ENCODE data around the gene SPINT1. TPM values are rescaled to one million over a fixed set of nuclear protein-coding genes. Genes with fewer than 3 reads are reported as not detected.

SPINT1 gene
- total RNA-seq, 2 donors from 2014 or later = 280 to 330 TPM

DNA sequence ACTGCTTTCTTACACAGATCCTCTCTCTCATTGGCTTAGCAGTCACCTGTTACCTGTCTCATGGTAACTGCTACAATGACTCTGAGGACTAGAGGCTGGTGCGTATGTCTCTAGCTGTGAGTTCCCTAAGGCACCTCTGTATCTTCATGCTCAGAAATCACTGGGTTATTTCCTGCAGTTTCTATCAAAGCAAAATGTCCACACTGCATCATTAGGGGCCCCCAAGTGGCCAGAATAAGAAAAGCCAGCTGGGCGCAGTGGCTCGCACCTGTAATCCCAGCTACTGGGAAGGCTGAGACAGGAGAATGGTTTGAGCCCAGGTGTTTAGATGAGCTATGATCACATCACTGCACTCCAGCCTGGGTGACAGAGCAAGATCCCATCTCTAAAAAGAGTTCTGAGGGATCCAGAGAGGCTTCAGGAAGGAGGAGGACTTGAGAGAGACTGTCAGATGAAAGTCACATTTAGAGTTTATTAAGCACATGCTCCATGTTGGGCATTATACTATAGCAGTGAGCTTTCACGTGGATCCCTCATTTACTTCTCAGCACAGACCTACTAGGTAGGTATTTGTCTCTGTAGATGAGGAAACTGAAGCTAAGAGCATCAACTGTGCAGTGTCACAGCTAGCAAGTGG lies 48.1 kb downstream of the SPINT1 start:
- peak overlapping the region in 1 of 2 donors; percentile 22 for H3K9ac ChIP-seq (ENCODE audit: low read depth in 2 of 2, low read length in 2 of 2)
- peak; percentile 76 for DNase-seq
- H3K27ac ChIP-seq = peak overlapping the region; percentile 1
- H3K36me3 ChIP-seq = no peaks in the 10 kb centered on the region
- no peaks in the 10 kb centered on the region for H3K27me3 ChIP-seq
- no peaks in the 10 kb centered on the region for H3K9me3 ChIP-seq
- H3K4me3 ChIP-seq = no peak overlapping the region
- H3K4me1 ChIP-seq = peaks cover 9% of the 10 kb centered on the region
- intact Hi-C loops (cut with DNase I) = loop anchor here (5.0 to 10.0 kb wide), 3 partner anchors 35 to 197 kb away; partner anchors contain the start of gene RAD51
- TF ChIP-seq, protein P1, sequence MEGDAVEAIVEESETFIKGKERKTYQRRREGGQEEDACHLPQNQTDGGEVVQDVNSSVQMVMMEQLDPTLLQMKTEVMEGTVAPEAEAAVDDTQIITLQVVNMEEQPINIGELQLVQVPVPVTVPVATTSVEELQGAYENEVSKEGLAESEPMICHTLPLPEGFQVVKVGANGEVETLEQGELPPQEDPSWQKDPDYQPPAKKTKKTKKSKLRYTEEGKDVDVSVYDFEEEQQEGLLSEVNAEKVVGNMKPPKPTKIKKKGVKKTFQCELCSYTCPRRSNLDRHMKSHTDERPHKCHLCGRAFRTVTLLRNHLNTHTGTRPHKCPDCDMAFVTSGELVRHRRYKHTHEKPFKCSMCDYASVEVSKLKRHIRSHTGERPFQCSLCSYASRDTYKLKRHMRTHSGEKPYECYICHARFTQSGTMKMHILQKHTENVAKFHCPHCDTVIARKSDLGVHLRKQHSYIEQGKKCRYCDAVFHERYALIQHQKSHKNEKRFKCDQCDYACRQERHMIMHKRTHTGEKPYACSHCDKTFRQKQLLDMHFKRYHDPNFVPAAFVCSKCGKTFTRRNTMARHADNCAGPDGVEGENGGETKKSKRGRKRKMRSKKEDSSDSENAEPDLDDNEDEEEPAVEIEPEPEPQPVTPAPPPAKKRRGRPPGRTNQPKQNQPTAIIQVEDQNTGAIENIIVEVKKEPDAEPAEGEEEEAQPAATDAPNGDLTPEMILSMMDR (IDR thresholded peaks at IDR 0.05) = peak; percentile 80

DNA sequence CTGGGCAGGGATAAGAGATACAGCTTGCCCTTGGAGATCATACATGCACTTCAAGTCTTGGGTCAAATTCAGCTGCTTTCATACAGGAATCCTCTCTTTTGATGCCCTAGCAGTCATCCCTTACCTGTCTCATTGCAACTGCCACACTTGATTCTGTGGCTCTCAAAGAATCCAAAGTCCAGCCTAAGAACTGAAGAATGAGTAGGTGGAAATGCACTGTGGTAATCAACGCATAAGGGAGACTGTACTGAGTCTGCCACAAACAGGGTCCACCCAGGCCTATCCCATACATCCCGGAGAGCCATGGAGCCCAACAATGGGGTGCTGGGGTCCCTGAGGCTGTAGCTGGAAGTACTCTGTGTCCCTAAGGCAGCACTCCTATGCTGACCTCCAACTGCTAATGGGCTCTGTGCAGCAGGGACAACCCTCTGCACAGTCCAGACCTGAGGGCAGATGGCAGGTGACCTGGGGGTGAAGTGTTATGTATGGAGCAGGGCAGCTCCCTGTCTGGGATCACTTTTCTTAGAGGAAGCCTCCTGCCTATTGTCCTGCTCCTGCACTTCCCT lies 48.7 kb downstream of the SPINT1 start:
- Histone ChIP-seq H3K4me3 (no peak overlapping the region), H3K27me3 (no peaks in the 10 kb centered on the region), H3K27ac (peak overlapping the region; percentile 1), H3K9me3 (no peaks in the 10 kb centered on the region), H3K4me1 (peaks cover 9% of the 10 kb centered on the region), H3K9ac (ENCODE audit: low read depth in 2 of 2, low read length in 2 of 2) (peak overlapping the region in 1 of 2 donors; percentile 22), H3K36me3 (no peaks in the 10 kb centered on the region)
- intact Hi-C loops (cut with DNase I) = loop anchor here (5.0 to 10.0 kb wide), 3 partner anchors 35 to 198 kb away; partner anchors contain the start of gene RAD51
- TF ChIP-seq, protein P1 (IDR thresholded peaks at IDR 0.05) = no peak
- no peak for DNase-seq

DNA sequence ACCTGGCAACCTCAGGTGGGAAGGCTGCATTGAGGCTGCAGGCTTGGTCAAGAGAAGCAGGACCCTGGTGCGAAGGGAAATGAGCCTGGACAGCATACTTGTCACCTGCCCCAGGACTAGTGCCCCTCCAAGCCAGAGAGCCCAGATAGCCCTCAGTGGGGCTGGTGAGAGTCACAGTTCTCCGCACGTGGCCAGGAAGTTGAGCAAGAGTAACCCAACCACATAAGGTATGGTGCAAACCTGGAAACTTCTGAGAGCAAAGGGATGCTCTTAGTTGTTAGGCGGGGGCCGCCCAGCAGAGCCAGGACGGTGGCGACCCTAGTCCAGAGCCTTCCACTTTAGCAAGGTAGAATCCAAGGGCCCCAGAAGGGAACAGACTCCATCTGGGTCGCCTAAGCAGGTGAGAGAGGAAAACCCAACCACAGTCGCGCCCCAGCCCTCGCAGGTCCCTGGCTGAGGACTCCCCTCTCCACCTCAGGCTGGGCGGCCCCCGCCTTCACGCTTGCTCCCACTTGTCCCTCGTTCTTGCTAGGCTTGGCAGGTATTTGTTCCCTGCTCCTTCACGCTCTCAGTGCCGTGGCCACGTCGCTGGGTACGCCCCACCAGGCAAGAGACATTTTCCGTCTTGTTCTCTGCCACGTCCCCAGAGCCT lies 49.3 kb downstream of the SPINT1 start:
- H3K4me1 ChIP-seq = peaks cover 9% of the 10 kb centered on the region
- H3K27me3 ChIP-seq = no peaks in the 10 kb centered on the region
- TF ChIP-seq, protein P1 (IDR thresholded peaks at IDR 0.05) = no peak
- H3K9ac ChIP-seq (ENCODE audit: low read depth in 2 of 2, low read length in 2 of 2) = peak overlapping the region in 1 of 2 donors; percentile 22
- no peaks in the 10 kb centered on the region for H3K9me3 ChIP-seq
- DNase-seq = no peak
- intact Hi-C loops (cut with DNase I) = loop anchor here (5.0 to 10.0 kb wide), 3 partner anchors 36 to 198 kb away; partner anchors contain the start of gene RAD51
- no peak overlapping the region for H3K27ac ChIP-seq
- no peaks in the 10 kb centered on the region for H3K36me3 ChIP-seq
- H3K4me3 ChIP-seq = no peak overlapping the region

DNA sequence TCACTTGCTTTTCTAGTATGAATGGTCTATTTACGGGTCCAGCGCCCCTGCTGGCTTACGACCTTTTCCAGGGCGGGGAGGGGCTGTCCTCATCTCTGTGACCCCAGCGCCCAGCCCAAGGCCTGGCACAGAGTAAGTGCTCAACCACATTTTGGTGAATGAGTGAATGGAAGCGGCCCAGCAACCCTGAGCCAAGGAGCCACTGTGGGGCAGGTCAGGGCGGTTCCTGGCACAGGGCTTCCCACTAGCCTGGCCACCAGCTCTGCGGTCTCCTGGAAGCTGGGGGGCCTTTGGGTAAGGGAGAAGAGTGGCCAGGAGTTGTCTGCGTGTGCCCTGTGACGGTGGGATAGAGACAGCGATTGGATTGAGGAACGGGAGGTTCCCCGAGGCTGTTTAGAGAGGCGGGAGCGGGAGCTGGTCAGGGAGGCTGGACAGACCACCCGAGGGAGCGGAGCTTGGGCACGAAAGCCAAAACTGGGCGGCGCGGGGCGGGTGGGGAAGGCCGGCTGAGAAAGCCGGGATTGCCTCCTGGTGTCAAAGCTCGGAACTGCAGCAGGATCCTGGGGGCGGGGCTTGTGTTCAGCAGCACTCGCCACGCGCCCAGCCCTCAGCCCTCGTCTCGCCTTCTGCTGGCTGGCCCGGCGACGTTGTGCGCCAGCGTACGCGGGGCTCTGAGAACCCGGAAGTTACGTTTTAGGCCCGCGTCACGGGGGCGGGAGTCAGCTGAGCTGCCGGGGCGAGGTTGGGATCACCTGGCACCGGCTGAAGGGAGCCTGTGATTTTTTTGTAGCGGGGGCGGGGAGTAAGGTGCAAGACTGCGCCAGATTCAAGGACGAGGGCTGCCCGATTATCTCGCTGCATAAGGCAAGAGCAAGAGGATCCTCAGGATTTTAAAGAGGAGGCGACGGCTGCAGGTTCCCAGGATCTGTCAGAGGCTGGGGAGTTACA lies 50.2 kb downstream of the SPINT1 start, which contains the start of gene VPS18:
Gene VPS18 (plus strand): TSS at position 718 of the 948 bp plus-strand sequence. CDS start 319 bp downstream, outside the sequence.
- H3K4me3 ChIP-seq = peak within 1 kb of the TSS; percentile 70
- H3K36me3 ChIP-seq = no peaks in the 10 kb centered on the region
- H3K27ac ChIP-seq = peak within 1 kb of the TSS; percentile 82
- DNase-seq = peak; percentile 99
- no peaks in the 10 kb centered on the region for H3K27me3 ChIP-seq
- peak within 1 kb of the TSS; percentile 86 to 93 for H3K9ac ChIP-seq (ENCODE audit: low read depth in 2 of 2, low read length in 2 of 2)
- TF ChIP-seq, protein P1 (IDR thresholded peaks at IDR 0.05) = peak; percentile 99
- intact Hi-C loops (cut with DNase I) = loop anchor here (5.0 to 10.0 kb wide), 3 partner anchors 37 to 199 kb away; partner anchors contain the start of gene RAD51
- peaks cover 9% of the 10 kb centered on the region for H3K4me1 ChIP-seq
- H3K9me3 ChIP-seq = no peaks in the 10 kb centered on the region

Measured in colonic mucosa (tissue), 4 donors.